ENCODE measurements around the gene MXRA8.

Gene MXRA8

DNA sequence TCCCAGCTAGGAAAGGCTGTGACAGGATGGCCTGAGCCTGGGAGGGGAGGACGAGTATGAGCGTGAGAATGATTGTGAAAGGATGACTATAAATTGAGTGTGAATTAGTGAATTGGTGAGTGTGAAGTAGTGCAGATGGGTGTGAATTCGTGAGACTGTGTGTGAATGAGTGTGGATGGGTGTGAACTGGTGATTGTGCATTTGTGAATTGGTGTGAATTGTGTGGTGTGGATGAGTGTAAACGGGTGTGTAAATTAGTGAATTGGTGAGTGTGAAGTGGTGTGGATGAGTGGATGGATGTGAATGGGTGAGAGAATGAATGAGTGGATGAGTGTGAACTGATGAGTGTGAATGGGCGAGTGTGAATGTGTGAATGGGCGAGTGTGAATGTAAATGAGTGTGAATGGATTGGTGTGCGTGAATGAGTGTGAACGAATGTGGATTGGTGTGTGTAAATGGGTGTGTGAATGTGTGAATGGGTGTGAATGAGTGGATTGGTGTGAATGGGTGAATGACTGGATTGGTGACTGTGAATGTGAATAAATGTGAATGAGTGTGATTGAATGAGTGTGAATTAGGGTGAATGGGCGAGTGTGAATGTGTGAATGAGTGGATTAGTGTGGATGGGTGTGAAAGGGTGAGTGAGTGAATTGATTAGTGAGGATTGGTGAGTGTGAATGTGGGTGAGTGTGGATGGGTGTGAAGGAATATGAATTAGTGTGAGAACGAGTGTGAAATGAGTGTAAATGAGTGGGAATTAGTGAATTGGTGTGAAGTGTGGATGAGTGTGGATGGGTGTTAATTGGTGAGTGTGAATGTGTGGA, 7.7 kb upstream of the MXRA8 start:
- no peaks in the 10 kb centered on the region for H3K36me3 ChIP-seq (ENCODE audit: insufficient read depth)
- H2AFZ ChIP-seq (ENCODE audit: low read depth) = no peak overlapping the region
- no peak overlapping the region for H3K9ac ChIP-seq
- no peaks in the 10 kb centered on the region for H4K20me1 ChIP-seq (ENCODE audit: insufficient read depth)
- no peak overlapping the region for H3K27ac ChIP-seq
- peaks cover 8% of the 10 kb centered on the region; the same call in 1 of the 2 replicates for H3K27me3 ChIP-seq (ENCODE audit: insufficient read depth, low read depth)
- H3K4me2 ChIP-seq = no peak overlapping the region
- TF ChIP-seq, protein P1, sequence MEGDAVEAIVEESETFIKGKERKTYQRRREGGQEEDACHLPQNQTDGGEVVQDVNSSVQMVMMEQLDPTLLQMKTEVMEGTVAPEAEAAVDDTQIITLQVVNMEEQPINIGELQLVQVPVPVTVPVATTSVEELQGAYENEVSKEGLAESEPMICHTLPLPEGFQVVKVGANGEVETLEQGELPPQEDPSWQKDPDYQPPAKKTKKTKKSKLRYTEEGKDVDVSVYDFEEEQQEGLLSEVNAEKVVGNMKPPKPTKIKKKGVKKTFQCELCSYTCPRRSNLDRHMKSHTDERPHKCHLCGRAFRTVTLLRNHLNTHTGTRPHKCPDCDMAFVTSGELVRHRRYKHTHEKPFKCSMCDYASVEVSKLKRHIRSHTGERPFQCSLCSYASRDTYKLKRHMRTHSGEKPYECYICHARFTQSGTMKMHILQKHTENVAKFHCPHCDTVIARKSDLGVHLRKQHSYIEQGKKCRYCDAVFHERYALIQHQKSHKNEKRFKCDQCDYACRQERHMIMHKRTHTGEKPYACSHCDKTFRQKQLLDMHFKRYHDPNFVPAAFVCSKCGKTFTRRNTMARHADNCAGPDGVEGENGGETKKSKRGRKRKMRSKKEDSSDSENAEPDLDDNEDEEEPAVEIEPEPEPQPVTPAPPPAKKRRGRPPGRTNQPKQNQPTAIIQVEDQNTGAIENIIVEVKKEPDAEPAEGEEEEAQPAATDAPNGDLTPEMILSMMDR (conservative IDR thresholded peaks at IDR 0.05; ENCODE audit: low read depth, low read length) = no peak
- no peaks in the 10 kb centered on the region for H3K79me2 ChIP-seq (ENCODE audit: insufficient read depth, low read depth)
- H3K4me1 ChIP-seq (ENCODE audit: low read depth, poor library complexity, severe bottlenecking) = peaks cover 12% of the 10 kb centered on the region
- no peak overlapping the region for H3K4me3 ChIP-seq (IDR thresholded peaks at IDR 0.05; ENCODE audit: insufficient read depth, low read depth, low read length)

DNA sequence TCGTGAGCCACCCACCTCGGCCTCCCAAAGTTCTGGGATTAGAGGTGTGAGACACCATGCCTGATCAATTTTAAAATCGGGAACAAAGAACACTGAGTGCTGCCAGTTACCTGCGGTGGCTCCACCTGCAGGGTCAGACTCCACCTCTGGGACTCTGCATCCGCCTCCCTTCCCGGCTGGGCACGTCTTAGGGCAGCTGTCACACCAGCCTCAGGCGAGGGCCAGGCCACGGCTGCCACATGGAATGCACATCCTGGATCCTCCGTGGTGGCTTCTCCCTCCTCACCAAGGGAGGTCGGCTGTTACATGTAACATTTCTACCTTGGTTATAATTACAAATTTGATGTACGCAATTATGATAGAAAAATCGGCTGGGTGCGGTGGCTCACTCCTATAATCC, 5.9 kb upstream of the MXRA8 start:
- Histone ChIP-seq H4K20me1 (ENCODE audit: insufficient read depth) (no peaks in the 10 kb centered on the region), H3K27ac (no peak overlapping the region), H3K9ac (no peak overlapping the region), H3K79me2 (ENCODE audit: insufficient read depth, low read depth) (no peaks in the 10 kb centered on the region), H3K4me2 (no peak overlapping the region), H2AFZ (ENCODE audit: low read depth) (no peak overlapping the region), H3K4me3 (IDR thresholded peaks at IDR 0.05; ENCODE audit: insufficient read depth, low read depth, low read length) (no peak overlapping the region), H3K4me1 (ENCODE audit: low read depth, poor library complexity, severe bottlenecking) (peaks cover 3% of the 10 kb centered on the region), H3K36me3 (ENCODE audit: insufficient read depth) (no peaks in the 10 kb centered on the region), H3K27me3 (ENCODE audit: insufficient read depth, low read depth) (peaks cover 8% of the 10 kb centered on the region; the same call in 1 of the 2 replicates)
- TF ChIP-seq, protein P1 (conservative IDR thresholded peaks at IDR 0.05; ENCODE audit: low read depth, low read length) = no peak

DNA sequence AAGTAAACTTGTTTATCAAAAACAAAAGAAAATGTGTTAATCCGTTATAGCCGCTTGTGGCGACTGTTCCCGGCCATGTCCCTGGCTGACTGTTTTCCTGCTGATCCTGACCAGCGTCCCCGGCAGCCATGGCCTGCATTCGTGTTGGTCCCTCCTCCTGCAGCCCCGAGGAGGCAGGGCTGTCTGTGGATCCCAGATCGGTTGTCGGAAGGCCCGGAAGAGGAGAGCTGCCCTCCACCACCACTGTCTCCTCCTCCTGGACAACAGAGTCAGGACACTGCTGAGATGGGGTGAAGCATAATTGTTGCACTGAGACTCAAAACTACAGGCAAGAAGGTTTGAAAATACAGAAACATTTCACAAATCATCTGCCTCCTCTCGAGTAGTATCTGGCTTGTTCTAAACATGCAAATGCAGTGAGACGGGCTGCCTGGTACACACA, 3.6 kb upstream of the MXRA8 start:
- H3K27me3 ChIP-seq (ENCODE audit: insufficient read depth, low read depth) = peaks cover 8% of the 10 kb centered on the region; the same call in 1 of the 2 replicates
- no peak overlapping the region for H2AFZ ChIP-seq (ENCODE audit: low read depth)
- no peaks in the 10 kb centered on the region for H3K36me3 ChIP-seq (ENCODE audit: insufficient read depth)
- H3K4me2 ChIP-seq = no peak overlapping the region
- H3K27ac ChIP-seq = no peak overlapping the region
- TF ChIP-seq, protein P1 (conservative IDR thresholded peaks at IDR 0.05; ENCODE audit: low read depth, low read length) = no peak
- H3K9ac ChIP-seq = no peak overlapping the region
- H4K20me1 ChIP-seq (ENCODE audit: insufficient read depth) = no peaks in the 10 kb centered on the region
- H3K4me3 ChIP-seq (IDR thresholded peaks at IDR 0.05; ENCODE audit: insufficient read depth, low read depth, low read length) = no peak overlapping the region
- peaks cover 14% of the 10 kb centered on the region for H3K4me1 ChIP-seq (ENCODE audit: low read depth, poor library complexity, severe bottlenecking)
- H3K79me2 ChIP-seq (ENCODE audit: insufficient read depth, low read depth) = no peaks in the 10 kb centered on the region

DNA sequence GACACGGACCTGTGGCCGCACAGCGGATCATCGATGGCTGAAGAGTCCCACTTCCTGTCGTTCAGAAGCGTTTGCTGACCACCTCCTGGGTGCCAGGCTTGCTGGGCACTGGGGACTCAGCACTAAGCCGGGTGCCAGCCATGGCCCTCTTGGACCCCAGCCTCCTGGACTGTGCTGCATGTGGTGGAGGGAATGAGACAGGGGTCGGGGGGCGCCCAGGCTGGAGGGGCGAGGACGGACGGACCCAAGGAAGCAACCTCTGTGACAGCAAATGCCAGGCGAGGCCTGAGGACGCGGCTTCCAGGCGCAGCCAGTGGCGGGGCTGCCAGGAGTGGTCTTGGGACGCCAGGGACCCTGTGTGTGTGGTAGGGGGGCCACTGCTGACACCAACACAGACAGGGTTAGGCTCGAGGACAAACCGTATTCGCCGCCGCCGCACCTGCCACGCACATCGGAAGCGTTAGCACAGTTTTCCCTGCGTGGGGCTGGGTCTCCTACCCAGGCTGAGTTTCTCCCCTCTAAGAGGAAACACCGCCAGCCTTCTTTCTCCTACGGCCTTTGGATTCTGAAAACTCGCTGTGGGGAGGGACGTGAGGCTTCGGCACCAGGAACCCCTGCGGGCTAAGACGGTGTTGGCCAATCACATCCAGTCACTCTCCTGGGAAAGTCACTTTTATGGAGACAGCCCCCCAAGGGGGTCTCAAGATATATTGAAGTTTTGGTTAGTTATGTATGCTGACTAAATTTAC, 3.1 kb upstream of the MXRA8 start:
- TF ChIP-seq, protein P1 (conservative IDR thresholded peaks at IDR 0.05; ENCODE audit: low read depth, low read length) = no peak
- H3K4me3 ChIP-seq (IDR thresholded peaks at IDR 0.05; ENCODE audit: insufficient read depth, low read depth, low read length) = no peak overlapping the region
- no peak overlapping the region for H3K27ac ChIP-seq
- no peaks in the 10 kb centered on the region for H3K36me3 ChIP-seq (ENCODE audit: insufficient read depth)
- H4K20me1 ChIP-seq (ENCODE audit: insufficient read depth) = no peaks in the 10 kb centered on the region
- peaks cover 14% of the 10 kb centered on the region for H3K4me1 ChIP-seq (ENCODE audit: low read depth, poor library complexity, severe bottlenecking)
- H3K4me2 ChIP-seq = no peak overlapping the region
- no peak overlapping the region for H2AFZ ChIP-seq (ENCODE audit: low read depth)
- peaks cover 8% of the 10 kb centered on the region; the same call in 1 of the 2 replicates for H3K27me3 ChIP-seq (ENCODE audit: insufficient read depth, low read depth)
- H3K79me2 ChIP-seq (ENCODE audit: insufficient read depth, low read depth) = no peaks in the 10 kb centered on the region
- no peak overlapping the region for H3K9ac ChIP-seq

Data from KMS-11 (cell line).